Metanephros (tissue), 2 donors: ENCODE data around the gene PMVK. TPM values are rescaled to one million over a fixed set of nuclear protein-coding genes. Genes with fewer than 3 reads are reported as not detected.

ENCODE experiments used
- small RNA-seq: library from RNA; depleted of rRNA; stranded (forward); fragments of <200 nt; gene quantifications from one replicate; pipeline ENCODE3, GENCODE V24; 2014; ENCODE audit warnings: low replicate concordance
- total RNA-seq: library from RNA; depleted of rRNA; stranded (reverse); fragments of >200 nt; gene quantifications from one replicate; pipeline ENCODE4 v1.2.3, GENCODE V29; 2014

PMVK gene
- total RNA-seq = 15.4 TPM

DNA sequence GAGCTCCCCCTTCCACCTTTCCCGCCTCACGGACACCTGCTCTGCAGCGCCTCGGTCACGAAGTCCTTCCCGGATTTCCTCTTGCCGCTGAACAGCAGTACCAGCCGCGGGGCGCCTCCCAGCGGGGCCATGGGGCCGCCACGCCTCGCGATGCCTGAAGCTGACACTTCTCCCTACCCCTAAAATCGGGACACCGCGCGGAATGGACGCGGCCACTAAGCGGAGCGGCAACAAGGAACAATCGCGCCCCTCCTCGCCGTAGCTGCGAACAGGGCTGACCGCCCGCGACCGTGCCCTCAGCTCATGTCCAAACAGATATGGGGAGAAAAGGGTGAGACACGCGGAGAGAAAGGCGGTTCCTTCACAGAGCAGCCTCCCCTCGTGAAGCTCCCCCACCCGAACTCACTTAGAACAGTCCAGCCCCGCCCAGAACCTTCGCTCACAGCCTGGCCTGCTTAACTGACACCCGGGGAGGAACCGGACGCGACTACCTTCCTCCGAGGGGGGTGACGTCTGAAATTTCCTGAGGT, at the start of gene PMVK:
TSS of gene PMVK (minus strand) at position 165 of the 530 bp plus-strand sequence. CDS start at position 131, 34 bp downstream.

DNA sequence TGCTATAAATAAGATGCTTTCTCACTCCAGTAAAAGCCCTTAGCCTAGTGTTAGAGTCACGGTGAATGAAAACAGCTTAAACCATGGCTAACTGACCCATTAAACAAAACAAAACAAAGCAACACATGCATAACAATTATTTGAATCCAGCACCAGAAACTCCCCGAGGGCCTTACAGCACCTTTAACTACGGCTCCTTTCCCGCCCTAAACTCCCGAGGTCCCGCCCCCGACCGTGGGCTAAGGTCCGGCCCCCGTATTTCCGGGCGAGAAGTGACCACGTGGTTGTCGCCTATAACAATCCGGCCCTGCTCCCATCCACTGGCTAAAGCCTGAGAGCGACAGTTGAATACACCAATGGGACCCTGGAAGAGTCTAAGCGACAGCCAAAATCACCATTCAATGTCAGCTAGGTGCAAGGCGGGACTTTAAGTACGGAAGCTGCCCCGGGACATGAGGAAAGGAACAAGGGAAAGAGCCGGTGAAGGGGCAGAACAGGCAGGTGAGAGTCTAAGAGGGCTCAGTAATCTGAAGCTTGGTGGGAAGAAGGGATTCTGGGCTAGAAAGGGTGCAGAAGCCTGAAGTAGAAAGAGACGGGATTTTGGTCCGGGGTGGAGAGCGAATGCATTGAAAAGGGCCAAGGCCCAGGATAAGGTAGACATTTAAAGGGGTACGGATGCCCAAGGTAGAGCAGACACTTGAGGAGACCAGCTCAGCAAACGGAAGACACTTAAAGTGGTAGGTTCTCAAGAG, 46.6 kb upstream of the PMVK start, which contains the start of gene FLAD1:
TSS of gene FLAD1 (plus strand) at position 448 of the 752 bp plus-strand sequence. CDS start 351 bp downstream, outside the sequence.

GRCh38 chr1:154974102-154974807, 37.7 kb upstream of the PMVK start, which contains the start of gene CKS1B:
CKS1B (plus strand) TSS chr1:154974681; CDS start chr1:154974746, 65 bp downstream.

GRCh38 chr1:154970631-154971340, 34.3 kb upstream of the PMVK start, which contains the start of gene SHC1:
SHC1 (minus strand) TSS chr1:154970747; CDS start chr1:154970526, 221 bp downstream.

DNA sequence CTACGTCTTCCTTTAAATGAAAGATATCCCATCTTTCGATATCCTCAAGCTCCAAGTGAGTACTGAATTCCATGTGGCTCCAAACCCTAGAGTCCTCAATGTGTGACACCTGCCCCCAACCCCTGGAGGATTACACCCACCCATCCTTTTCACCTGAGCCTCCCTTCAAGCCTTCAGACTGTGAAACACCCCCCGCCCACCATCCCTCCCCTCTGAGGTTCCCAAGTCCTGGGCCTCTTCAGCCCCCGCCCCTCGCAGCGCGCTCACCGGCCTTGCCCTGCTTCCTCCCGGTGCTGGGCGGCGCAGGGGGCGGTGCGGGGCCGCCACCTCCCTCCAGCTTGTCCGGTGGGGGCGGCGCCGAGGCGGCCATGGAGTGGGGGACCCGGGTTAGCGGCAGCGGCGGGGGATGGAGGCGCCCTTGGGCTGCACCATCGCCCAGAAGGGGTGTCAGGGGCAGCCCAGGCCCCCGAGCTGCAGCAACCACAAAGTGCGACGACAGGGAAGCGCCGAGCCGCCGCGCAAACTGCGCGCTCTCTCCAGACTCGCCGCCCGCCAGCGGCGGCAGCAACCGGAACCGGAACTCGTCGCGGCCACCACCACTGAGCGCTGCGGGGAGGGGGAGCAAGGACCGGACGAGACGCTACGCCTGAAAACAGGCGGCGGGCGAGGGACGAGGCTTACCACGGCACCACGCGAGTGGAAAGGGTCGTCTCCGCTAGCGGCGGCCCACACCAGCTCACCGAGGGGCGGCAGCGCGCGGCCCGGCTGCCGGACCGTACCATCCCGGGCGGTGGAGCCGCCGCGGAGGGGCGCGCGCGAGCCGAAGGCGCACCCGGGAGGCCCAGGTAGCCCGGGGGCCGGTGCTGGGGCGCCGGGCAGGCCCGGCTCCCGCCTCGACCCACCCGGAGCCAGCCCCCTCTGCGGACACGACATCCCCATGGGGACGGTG, 25.0 kb upstream of the PMVK start, which contains the start of gene PYGO2:
TSS of gene PYGO2 (minus strand) at position 576 of the 949 bp plus-strand sequence. CDS start at position 370, 206 bp downstream.

GRCh38 chr1:154955718-154956543, 19.4 kb upstream of the PMVK start, which contains the start of gene PBXIP1:
PBXIP1 (minus strand) TSS chr1:154956099; CDS start chr1:154953721, 2,378 bp downstream.

Small RNA genes lying within 50 kb of the gene (small RNA-seq; reads per million reads assigned to genes)
- gene MIR4258 = not detected
- gene RF00017 = not detected

Other genes with a start within 250 kb of the PMVK start
- gene KCNN3, start 66.4 kb downstream of the PMVK start, total RNA-seq = 5.3 TPM
- 122 TPM for gene PBXIP1, start 19.4 kb upstream of the PMVK start, total RNA-seq
- 22.4 TPM for gene PYGO2, start 25.1 kb upstream of the PMVK start, total RNA-seq
- 56.2 TPM for gene SHC1, start 34.0 kb upstream of the PMVK start, total RNA-seq
- 33.5 TPM for gene CKS1B, start 38.0 kb upstream of the PMVK start, total RNA-seq
- 18.3 TPM for gene FLAD1, start 46.6 kb upstream of the PMVK start, total RNA-seq
- gene LENEP, start 56.9 kb upstream of the PMVK start, total RNA-seq = not detected
- 18.6 TPM for gene ZBTB7B, start 66.1 kb upstream of the PMVK start, total RNA-seq
- gene DCST2, start 97.1 kb upstream of the PMVK start, total RNA-seq = 0.53 TPM
- not detected for gene DCST1, start 97.1 kb upstream of the PMVK start, total RNA-seq
- gene ADAM15, start 114.6 kb upstream of the PMVK start, total RNA-seq = 49.9 TPM
- gene EFNA4, start 127.0 kb upstream of the PMVK start, total RNA-seq = 11.8 TPM
- gene EFNA3, start 142.1 kb upstream of the PMVK start, total RNA-seq = 6.0 TPM
- gene EFNA1, start 191.2 kb upstream of the PMVK start, total RNA-seq = 74.2 TPM
- 33.7 TPM for gene SLC50A1, start 199.1 kb upstream of the PMVK start, total RNA-seq
- 33.9 TPM for gene DPM3, start 203.8 kb upstream of the PMVK start, total RNA-seq
- gene KRTCAP2, start 236.6 kb upstream of the PMVK start, total RNA-seq = 80.7 TPM
- 2.3 TPM for gene TRIM46, start 237.1 kb upstream of the PMVK start, total RNA-seq